SKM-1 (cell line): Measurements from ENCODE around the gene ALX3.

Experiments used
- DNase-seq: peaks from one replicate; lab custom pipeline; 2025; ENCODE audit not compliant: unreplicated experiment; lab: John Stamatoyannopoulos, UW

The ALX3 gene

DNA sequence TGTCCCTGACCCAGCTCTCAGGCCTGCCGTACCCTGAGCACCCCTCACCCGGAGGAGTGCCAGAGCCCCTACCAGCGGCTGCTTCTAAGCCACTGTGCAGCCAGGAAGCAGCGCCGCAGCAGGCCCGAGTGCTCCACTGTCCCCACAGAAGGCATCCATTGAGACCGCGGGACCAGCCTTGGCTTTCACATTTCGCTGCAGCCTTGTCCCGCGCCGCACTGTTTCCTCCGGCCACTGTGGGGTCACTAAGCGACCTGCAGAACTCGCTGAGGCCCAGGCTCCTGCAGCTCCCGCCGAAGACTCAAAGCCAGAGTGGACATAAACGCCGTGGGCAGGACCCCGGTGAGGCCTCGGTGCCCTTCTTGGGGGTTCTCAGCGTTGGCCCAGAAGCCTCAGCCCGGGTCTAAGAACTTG lies 3.0 kb downstream of the ALX3 start:
- no peak for DNase-seq

DNA sequence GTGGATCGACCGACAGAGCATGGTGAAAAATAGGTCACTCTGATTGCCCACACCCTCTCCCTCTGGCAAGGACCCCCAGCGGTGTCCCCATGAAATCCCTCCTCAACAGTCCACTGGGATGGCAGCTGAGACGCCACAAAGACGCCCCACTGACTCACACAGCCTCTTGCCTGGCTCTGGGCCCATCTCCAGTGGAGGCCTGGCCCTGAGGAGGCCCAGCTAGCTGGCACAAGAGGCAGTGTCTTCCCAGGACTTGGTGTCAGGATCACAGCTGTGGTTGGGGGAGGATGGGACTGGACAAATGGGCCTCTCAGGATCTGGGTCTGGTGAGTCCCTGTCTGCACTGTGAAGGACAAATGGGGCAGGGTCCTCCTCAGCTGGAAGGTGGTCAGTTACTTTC lies 4.6 kb downstream of the ALX3 start:
- DNase-seq = no peak

- DNase-seq = no peak
Measured at GRCh38 chr1:110064576-110065337, 5.7 kb downstream of the ALX3 start.

GRCh38 chr1:110063781-110064180 lies 6.7 kb downstream of the ALX3 start:
- no peak for DNase-seq

- no peak for DNase-seq
Measured at GRCh38 chr1:110062612-110063011, 7.9 kb downstream of the ALX3 start.

DNA sequence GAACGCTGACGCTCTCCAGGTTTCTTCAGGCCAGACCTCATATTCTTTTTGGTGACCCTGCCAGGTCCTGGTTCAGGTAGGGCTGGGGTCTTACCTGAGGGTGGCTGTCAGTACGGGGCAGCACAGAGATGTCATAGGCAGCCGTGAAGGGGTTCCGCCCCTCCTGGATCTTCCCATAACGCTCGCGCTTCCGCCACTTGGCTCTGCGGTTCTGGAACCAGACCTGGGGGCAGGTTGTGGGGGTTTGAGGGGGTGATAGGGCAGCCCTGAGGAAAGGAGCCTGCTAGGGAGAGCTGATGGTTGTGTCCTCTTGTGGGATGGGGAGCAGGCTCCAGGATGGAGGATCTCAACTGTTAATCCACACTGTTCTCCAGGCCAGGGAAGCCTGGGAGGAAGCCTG lies 9.1 kb downstream of the ALX3 start:
- no peak for DNase-seq

GRCh38 chr1:110060662-110061060 lies 9.8 kb downstream of the ALX3 start:
- no peak for DNase-seq

GRCh38 chr1:110060034-110060661 lies 10.3 kb downstream of the ALX3 start:
- peak; percentile 25 for DNase-seq

- DNase-seq = no peak
Measured at GRCh38 chr1:110059133-110059863, 11.2 kb downstream of the ALX3 start.

DNA sequence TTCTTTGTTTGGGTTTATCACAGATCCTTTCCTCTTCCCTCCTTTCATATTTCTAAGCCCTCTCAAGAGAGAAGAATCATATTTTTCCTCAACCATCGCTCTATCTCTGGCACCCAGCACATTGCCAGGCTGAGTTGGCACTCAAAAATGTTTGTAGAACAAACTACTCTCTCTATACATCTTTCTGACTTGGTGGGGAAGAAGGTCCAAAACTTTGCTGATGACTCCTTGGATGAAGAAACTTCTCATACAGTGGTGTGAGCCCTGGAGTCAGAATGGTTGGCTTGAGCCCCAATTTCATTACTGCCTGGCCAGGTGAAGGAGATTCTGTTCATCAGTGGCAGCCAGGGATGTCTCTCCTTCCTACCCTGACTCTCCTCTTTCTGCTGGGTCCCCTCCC lies 11.9 kb downstream of the ALX3 start:
- DNase-seq = no peak

DNA sequence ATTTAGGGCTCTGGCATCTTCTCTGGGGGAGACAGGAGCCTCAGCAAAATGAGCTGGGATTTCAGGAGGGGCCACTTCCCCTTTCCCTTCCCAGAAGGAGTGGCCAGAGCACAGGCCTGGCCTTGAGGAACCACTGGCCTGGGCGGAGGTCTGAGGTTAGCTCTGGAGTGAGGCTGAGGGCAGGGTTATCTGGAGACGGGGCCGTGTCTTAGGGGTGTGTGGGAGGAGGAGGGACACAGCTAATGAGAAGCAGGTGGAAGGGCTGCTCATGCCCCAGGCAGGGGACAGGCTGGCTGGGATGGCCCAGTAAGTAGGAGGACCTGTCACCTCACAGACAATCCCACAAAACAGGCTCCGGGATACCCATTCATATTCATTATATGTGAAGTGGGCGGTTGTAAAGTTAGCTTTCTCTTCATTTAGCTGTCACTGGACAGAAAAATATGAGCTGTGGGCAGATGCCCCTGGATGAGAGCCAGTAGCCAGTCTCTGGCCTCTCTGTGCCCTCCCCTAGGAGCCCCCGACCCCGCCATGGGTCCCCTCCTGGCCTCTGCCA lies 12.4 kb downstream of the ALX3 start:
- no peak for DNase-seq

DNA sequence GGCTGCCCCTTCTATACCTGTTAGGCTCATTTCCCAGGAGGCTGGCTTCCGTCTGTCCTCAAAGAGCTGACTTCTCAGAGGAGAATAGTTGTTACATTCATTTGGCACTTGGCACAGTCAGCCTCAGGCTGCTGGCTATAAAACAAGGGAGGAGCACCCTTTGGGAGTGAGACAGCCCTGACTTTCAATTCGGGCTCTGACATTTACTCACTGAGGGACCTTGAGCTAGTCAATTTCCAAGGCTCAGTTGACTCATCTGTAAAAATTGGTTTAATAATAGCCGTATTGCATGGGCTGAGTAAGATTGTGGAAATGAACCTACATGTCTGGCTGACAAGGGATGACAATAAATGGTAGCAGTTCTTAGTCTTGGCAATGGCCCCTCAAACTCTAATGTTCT lies 13.7 kb downstream of the ALX3 start:
- no peak for DNase-seq

GRCh38 chr1:110056285-110056683 lies 14.2 kb downstream of the ALX3 start:
- no peak for DNase-seq

DNA sequence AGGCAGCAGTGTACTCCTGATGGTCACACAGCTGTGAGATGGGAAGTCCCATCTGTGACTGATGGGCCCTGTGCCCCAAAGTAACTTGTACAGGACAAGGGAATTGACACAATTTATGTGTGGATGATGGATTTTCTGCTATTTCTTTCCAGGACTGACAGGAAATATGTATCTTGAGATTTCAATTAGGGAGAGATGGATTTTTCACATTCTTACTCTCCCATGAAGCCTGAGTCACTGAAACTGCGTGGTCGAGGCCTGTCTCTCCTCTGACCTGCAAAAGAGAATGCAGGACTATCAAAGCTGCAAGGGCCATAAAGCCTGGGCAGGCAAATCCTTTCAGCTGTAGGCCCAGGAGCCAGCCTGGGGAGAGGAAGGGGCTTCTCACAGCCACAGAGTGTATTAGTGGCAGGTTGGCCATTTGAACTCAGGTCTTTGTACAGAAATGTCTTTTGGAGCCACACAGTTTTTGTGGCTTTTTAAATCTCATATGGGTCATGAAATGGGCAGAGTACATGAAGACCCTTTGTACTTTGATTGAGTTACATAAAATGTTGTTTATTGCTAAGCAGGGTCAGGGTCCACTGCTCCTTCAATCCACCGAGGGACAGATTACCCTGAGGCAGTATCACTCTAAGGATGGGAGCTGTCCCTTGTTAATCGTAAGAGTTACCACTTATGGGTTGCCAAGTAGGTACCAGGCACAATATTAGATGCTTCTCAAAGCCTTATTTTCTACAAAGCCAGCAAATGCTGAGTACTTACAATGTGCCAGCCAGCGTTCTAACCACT lies 14.8 kb downstream of the ALX3 start:
- no peak for DNase-seq

DNA sequence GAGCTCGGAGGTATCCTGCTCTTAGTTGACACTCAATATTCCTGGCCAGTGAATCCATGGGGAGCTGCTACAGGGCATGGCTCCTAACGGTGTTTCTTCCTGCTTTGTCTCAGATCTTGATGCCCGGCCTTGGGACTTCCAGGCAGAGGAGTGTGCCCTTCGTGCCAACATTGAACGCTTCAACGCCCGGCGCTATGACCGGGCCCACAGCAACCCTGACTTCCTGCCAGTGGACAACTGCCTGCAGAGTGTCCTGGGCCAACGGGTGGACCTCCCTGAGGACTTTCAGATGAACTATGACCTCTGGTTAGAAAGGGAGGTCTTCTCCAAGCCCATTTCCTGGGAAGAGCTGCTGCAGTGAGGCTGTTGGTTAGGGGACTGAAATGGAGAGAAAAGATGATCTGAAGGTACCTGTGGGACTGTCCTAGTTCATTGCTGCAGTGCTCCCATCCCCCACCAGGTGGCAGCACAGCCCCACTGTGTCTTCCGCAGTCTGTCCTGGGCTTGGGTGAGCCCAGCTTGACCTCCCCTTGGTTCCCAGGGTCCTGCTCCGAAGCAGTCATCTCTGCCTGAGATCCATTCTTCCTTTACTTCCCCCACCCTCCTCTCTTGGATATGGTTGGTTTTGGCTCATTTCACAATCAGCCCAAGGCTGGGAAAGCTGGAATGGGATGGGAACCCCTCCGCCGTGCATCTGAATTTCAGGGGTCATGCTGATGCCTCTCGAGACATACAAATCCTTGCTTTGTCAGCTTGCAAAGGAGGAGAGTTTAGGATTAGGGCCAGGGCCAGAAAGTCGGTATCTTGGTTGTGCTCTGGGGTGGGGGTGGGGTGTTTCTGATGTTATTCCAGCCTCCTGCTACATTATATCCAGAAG lies 16.7 kb downstream of the ALX3 start:
- DNase-seq = no peak

GRCh38 chr1:110051262-110051648 lies 19.2 kb downstream of the ALX3 start:
- no peak for DNase-seq

DNA sequence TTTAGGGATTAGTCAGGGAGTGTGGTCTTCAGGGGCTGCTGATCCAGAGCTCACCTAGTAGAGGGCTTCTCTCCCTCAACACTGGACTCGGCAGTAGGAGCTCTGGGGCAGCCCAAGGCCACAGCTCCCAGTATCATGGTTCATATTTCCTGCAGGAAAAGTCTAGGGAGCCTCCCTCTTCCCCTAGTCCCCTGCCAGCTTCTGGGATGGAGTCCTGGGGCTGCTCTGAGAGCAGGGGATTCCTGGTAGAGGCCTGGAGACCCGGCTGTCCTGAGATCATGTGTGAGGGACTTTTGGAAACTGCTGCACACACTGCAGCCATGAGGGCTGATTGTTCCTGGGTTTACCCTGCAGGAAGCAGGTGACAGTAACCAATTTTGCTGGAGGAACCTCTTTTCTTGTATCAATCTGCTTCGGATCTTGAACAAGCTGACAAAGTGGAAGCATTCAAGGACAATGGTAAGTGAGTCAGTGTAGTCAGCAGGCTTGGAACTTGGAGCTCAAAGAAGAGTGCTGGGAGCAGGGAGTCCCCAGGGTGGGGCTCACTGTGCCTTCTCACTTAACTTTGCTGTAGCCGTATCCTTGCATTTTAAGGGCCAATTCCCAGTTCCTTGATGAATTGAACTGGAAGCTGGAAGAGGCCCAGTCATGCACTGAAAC lies 19.7 kb downstream of the ALX3 start:
- no peak for DNase-seq

DNA sequence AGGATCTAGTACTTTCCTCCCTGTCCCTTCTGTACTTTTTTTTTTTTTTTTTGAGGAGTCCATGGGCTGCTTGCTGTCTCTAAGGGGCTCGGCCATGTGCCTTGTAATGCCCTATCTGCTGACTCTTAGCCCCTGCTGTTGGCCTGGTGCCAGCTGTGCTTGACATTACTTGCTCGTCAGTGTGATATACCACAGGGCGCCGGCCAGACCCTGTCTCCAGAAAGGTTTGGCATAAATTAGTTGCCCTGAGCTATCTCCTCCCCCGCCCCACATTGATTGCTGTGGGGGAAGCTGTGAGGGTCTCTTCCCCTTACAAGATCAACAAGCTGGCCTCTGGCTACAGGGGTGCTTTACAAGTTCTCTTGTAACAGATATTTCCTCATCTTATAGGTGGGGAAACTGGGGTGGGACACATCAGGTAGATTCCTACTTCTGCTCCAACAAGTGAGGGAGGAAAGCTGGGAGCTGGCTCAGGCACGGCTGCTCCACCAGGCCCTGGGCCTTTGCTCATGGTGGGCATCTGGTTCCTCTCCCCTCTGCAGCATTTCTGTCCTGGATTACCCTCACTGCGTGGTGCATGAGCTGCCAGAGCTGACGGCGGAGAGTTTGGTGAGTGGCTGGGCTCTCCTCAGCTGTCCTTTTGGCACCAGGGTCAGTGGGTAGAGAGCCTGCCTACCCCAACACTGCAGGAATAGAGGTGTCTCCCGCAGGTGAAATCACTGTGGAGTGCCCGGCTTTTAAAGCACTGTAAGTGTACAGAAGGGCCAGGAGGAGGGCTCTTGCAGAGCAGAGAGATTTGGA lies 20.5 kb downstream of the ALX3 start:
- no peak for DNase-seq
